Right kidney (tissue), 1 donor: Measurements from ENCODE around the gene TRIO.

Source experiments
- DNase-seq: peaks from one replicate; pipeline ENCODE4 v3.0.0-alpha.2; 2016

TRIO gene

GRCh38 chr5:14147210-14147609 lies 4.1 kb downstream of the TRIO start:
- no peak for DNase-seq

GRCh38 chr5:14148483-14148882 lies 5.3 kb downstream of the TRIO start:
- DNase-seq = no peak

GRCh38 chr5:14148890-14149671 lies 5.9 kb downstream of the TRIO start:
- DNase-seq = no peak

GRCh38 chr5:14149672-14150274 lies 6.6 kb downstream of the TRIO start:
- no peak for DNase-seq

GRCh38 chr5:14151416-14151815 lies 8.3 kb downstream of the TRIO start:
- DNase-seq = no peak

GRCh38 chr5:14153071-14153864 lies 10.1 kb downstream of the TRIO start:
- no peak for DNase-seq

- DNase-seq = peak; percentile 23
These were observed 11.0 kb downstream of the TRIO start for GRCh38 chr5:14153932-14154731.

GRCh38 chr5:14155075-14155474 lies 11.9 kb downstream of the TRIO start:
- DNase-seq = no peak

GRCh38 chr5:14155739-14156138 lies 12.6 kb downstream of the TRIO start:
- DNase-seq = no peak

- DNase-seq = no peak
These were observed 13.1 kb downstream of the TRIO start for GRCh38 chr5:14156290-14156649.

- no peak for DNase-seq
These were observed 13.7 kb downstream of the TRIO start for GRCh38 chr5:14156650-14157492.

GRCh38 chr5:14157493-14157782 lies 14.3 kb downstream of the TRIO start:
- DNase-seq = no peak

- no peak for DNase-seq
These were observed 15.9 kb downstream of the TRIO start for GRCh38 chr5:14158890-14159666.

GRCh38 chr5:14161825-14162556 lies 18.8 kb downstream of the TRIO start:
- no peak for DNase-seq

GRCh38 chr5:14164164-14165163 lies 21.3 kb downstream of the TRIO start:
- no peak for DNase-seq

GRCh38 chr5:14165375-14166106 lies 22.4 kb downstream of the TRIO start:
- DNase-seq = no peak

GRCh38 chr5:14166437-14166836 lies 23.3 kb downstream of the TRIO start:
- DNase-seq = no peak

GRCh38 chr5:14167211-14167845 lies 24.2 kb downstream of the TRIO start:
- DNase-seq = no peak
